SK-N-SH (cell line): Measurements from ENCODE around the gene HDLBP.

Source experiments
- CTCF ChIP-seq: fragments of 200-600 bp; sonication (generic); IDR thresholded peaks from 2 replicates; pipeline ENCODE4 v1.6.1; 2017; ENCODE audit warnings: antibody characterized with exemption, mild to moderate bottlenecking, moderate library complexity
- EZH2phosphoT487 ChIP-seq: fragments of 200-600 bp; sonication (generic); IDR thresholded peaks from 2 replicates; pipeline ENCODE4 v1.6.1; 2017; ENCODE audit warnings: low read depth, mixed run types, mild to moderate bottlenecking, antibody characterized with exemption, moderate library complexity, borderline replicate concordance
- PBX3 ChIP-seq: IDR thresholded peaks from 2 replicates; pipeline ENCODE4; 2012

- TF ChIP-seq PBX3 (no peak), CTCF (no peak), EZH2phosphoT487 (no peak)
These were observed 5.8 kb downstream of the HDLBP start for GRCh38 chr2:241309684-241310117.
